ENCODE data around the gene WBP2. TPM values are rescaled to one million over a fixed set of nuclear protein-coding genes. Genes with fewer than 3 reads are reported as not detected.

The WBP2 gene
- total and polyA plus RNA-seq, 2 of the 8 experiments (the other 6 are each of a cell fraction or from before 2014, with no cell fraction given), result 48.2 to 71.2 TPM

DNA sequence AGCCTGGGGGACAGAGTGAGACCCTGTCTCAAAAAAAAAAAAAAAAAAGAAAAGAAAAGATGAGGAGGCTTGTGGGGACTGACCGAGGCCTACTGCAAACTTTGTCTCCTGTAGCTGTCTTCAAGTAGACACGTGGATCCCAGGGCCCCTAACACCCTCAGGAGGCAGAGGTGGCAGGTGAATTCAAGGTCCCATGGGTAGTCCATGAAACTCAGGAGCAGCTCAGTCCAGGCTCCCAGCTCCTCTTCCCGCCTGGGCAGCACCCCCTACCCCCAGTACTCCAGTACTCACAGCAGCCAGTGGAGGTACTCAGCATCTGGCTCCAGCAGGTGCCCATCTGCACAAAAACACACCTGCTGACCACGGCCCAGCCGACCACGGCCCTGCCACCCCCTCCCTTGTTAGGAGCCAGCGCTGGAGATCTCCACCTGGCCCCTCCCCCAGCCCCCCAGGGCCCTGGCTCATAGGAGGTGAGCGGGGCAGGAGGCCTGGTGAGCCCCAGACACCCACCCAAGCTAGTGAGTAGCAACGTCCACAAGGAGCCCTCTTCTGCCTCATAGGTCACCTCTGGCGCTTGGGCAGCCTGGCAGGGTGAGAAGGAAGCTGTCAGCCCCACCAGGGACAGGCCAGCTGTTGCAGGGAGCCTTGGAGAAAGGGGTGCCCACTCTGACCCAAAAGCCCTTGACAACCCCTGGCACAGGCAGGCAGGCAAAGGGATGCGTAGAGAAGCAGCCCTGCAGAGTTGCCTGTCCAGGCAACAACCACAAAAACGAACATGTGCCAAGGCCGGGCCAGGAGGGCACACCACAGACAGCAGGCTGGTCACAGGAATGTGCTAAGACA is 45.8 kb upstream of the WBP2 start (continued):
- TF ChIP-seq NANOG (IDR thresholded peaks at IDR 0.05; ENCODE audit: insufficient read depth, low read depth, low read length, poor library complexity, severe bottlenecking), result no peak
- TF ChIP-seq POU5F1 (IDR thresholded peaks at IDR 0.05; ENCODE audit: low read depth, low read length), result no peak
- TF ChIP-seq, protein P1, sequence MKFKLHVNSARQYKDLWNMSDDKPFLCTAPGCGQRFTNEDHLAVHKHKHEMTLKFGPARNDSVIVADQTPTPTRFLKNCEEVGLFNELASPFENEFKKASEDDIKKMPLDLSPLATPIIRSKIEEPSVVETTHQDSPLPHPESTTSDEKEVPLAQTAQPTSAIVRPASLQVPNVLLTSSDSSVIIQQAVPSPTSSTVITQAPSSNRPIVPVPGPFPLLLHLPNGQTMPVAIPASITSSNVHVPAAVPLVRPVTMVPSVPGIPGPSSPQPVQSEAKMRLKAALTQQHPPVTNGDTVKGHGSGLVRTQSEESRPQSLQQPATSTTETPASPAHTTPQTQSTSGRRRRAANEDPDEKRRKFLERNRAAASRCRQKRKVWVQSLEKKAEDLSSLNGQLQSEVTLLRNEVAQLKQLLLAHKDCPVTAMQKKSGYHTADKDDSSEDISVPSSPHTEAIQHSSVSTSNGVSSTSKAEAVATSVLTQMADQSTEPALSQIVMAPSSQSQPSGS (IDR thresholded peaks at IDR 0.05; ENCODE audit: low read length), result no peak
- TF ChIP-seq BCL11A (IDR thresholded peaks at IDR 0.05; ENCODE audit: low read depth in 2 of 2, low read length in 2 of 2), result no peak
